DND-41 (cell line): Measurements from ENCODE around the gene AGAP1.

Source experiments
- CTCF ChIP-seq: IDR thresholded peaks from 2 replicates; pipeline ENCODE4 v1.5.1; 2012; ENCODE audit warnings: borderline replicate concordance, low read length, moderate library complexity, mild to moderate bottlenecking; ENCODE audit not compliant: poor library complexity, severe bottlenecking; ENCODE audit errors: extremely low read depth
- EZH2 ChIP-seq: IDR thresholded peaks from 3 replicates; pipeline ENCODE4 v1.6.1; 2012; ENCODE audit warnings: borderline replicate concordance, low read depth, mild to moderate bottlenecking, moderate library complexity, low read length, inconsistent platforms; ENCODE audit not compliant: severe bottlenecking

GRCh38 chr2:235515364-235515742, 21.5 kb downstream of the AGAP1 start:
- no peak for TF ChIP-seq CTCF
- TF ChIP-seq EZH2: no peak
